HUDEP-2 (cell line): ENCODE results near the gene SLC9A1.
"Not testable (repeated sequence)": the region's sequence is repeated elsewhere in the genome, so short reads cannot be mapped to it uniquely, and the experiment has no call there.

Experiments
- DNase-seq, 76 experiments: peaks; one replicate each; lab custom pipeline; 2025; ENCODE audit not compliant: unreplicated experiment in 76 of 76; lab: John Stamatoyannopoulos, UW

SLC9A1 gene

DNA sequence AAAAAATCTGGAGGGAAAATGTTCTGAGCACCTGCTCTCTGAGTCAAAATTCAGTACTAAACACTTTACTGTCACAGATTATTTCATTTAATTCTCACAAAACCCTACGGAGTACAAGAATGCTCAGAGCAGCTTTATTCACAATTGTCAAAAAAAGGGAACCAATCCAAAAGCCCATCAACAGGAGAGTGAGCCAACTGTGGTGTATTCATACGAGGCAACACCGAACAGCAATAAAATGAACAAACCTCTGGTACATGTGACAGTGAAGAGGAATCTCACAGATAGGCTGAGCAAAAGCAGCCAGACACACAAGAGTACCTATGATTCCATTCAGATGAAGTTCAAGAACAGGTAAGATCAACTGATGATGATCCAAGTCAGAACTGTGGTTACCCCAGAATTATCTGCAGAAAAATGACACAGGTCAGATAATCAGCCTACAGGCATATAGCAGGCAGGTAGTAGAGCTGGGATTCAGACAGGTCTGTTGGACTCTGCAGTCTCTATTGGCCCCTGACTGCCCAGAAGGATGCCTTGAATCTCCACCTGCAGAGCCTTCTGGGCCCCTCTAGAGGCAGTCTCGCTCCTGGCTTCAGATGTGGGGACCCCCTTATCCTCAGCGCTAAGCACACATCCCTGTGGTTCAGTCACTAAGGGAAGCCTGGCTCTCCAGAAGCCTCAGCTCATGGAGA, 19.2 kb downstream of the SLC9A1 start:
- DNase-seq, result no peak

- no peak for DNase-seq
Measured at GRCh38 chr1:27133991-27134390, 20.9 kb downstream of the SLC9A1 start.

DNA sequence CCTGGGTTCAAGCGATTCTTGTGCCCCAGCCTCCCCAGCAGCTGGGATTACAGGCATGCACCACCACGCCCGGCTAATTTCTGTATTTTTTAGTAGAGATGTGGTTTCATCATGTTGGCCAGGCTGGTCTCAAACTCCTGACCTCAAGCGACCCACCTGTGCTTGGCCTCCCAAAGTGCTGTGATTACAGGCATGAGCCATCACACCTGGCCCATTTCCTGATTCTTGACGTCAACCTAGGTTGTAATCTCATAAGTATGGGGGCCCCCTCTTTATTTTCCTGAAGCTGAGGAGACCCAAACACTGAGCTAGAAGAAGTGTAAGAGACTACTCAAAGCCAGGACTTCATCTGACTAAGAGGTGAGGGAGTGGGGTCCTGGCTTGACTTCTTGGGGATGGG, 21.8 kb downstream of the SLC9A1 start:
- no peak for DNase-seq

GRCh38 chr1:27132624-27133023, 22.3 kb downstream of the SLC9A1 start:
- DNase-seq, result no peak

- DNase-seq, result no peak
Measured at GRCh38 chr1:27132147-27132546, 22.8 kb downstream of the SLC9A1 start.

DNA sequence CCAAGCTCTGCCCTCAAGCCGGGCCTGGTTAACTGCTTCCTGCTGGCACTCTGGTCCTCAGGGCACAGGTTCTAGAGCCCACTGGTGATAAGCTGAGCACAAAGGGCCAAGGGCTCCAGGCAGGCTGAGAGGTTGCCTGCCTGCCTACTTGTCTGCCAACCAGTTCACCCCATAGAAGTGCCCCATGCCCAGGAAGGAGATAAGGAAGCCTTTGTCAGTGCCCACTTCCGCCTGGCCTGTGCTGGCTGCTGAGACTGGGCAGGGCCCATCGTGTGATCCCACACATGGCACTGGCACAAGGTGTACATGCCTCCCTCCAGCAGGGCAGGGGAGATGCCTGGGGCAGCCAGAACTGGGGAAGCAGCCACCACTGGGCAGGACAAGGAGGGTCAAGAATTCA, 24.1 kb downstream of the SLC9A1 start:
- DNase-seq, result peak in 39 of 76 experiments; percentile 9 to 64 (median 31)

DNA sequence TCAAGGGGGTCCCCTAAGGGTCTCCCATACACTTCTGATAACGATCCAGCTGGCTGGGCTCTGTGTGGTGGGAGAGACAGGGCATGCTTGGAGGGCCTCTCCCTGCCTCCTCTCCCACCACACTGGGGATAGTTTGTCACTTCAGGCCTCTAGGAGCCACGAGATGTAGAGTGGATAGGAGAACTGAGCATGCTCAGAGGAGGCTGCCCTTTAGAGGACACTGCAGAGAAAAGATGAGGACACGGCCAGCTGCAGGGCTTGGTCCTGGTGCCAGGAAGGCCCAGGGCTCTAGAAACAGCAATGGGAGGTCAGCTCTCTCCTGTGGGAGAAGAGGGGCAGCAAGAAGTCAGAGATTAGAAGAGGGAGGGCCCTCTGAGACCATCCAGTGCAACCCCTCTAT, 25.7 kb downstream of the SLC9A1 start:
- no peak for DNase-seq

DNA sequence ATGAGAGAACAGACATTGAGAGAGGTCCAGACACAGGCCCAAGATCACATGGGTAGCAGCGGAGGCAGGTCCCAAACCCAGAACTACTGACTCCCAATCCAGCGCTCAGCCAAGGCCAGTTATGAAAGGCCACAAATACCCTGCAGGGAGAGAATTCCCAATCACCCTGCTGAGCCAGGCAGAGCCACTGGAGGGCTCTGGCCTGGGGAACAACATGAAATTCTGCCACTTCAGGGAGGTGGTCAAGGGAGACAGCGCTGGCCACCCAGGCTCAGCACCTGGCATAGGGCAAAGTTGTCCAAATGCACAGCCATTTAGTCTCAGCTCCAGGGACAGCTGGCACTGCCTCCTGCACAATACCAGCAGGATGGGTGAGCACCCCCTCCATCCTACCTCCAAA, 27.5 kb downstream of the SLC9A1 start:
- DNase-seq, result no peak

GRCh38 chr1:27126391-27126790, 28.5 kb downstream of the SLC9A1 start:
- no peak for DNase-seq

GRCh38 chr1:27125125-27125524, 29.8 kb downstream of the SLC9A1 start:
- not testable (repeated sequence) for DNase-seq

DNA sequence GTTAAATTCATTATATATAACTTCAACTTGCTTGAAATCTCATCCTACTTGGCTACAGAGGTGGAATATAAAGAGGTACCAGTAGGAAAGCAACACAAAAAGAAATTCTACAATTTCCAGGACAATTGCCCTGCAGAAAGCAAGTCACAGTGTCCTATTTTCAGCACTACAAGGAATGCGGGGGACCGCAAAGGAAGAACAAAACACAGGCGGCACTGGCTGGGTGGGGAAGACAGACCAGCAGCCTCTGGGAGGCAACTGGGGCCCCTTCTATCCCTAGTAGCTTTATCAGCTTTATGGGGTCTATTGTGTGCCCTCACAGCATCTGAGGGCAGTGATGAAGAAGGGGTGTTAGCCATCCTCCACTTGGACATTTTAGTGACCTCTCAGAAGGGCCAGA, 30.5 kb downstream of the SLC9A1 start:
- DNase-seq, result no peak

- DNase-seq, result peak in 54 of 76 experiments; percentile 6 to 67 (median 41)
Measured at GRCh38 chr1:27122652-27123051, 32.3 kb downstream of the SLC9A1 start.

- no peak for DNase-seq
Measured at GRCh38 chr1:27120854-27121253, 34.1 kb downstream of the SLC9A1 start.

- no peak for DNase-seq
Measured at GRCh38 chr1:27118440-27118689, 36.6 kb downstream of the SLC9A1 start.

DNA sequence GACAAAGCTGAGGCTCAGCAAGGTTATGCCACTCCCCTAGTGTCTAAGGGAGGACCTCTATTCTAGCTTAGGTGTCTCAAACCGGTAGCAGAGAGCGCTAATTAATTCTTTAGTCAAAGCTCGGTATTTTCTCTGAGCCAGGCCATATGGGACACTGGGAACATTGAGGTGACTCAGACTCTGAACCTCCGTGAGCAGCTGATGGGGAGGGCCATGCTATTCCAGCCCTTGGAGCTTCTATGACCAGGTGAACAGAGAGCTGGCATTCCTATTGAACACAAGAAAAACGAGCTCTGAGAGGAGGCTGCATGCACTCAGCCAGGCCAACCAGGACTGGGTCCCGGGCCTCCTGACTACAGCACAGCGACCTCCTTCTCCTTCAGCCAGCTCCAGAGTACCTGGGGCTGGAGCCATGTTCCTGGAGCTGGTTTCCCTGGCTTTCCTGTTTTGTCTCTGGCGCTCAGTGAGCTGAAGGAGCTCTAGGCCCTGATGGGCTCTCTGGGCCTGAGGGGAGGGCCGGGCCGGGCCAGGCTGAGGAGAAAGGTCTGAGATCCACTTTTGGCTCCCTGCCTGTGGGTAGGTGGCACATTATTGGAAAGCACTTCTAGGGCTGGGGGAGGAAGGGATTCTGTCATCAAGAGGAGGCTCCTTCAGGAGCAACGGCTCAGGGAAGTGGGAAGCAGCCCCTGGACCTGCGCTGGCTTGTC, 37.0 kb downstream of the SLC9A1 start:
- no peak for DNase-seq

DNA sequence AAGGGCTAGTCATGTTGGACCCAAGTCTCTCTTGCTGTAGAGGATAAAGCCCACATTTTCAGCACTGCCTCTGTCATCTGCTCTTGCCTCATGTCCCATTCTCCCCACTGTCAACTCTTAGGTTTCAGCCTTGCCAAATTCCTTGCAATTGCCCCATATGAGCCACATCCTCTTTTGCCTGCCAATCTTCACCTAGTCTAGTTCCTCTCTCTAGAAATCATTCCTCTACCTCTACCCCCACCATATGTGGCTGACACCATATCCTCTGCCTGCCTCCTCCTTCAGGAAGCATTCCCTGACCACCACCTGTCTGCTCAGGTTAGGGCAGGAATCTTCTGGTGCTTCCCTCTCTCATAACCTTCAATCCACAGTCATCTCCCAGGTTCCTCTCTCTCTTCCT, 38.2 kb downstream of the SLC9A1 start:
- DNase-seq, result no peak

- peak in 24 of 76 experiments; percentile 6 to 40 (median 22) for DNase-seq
Measured at GRCh38 chr1:27116232-27116631, 38.7 kb downstream of the SLC9A1 start.

DNA sequence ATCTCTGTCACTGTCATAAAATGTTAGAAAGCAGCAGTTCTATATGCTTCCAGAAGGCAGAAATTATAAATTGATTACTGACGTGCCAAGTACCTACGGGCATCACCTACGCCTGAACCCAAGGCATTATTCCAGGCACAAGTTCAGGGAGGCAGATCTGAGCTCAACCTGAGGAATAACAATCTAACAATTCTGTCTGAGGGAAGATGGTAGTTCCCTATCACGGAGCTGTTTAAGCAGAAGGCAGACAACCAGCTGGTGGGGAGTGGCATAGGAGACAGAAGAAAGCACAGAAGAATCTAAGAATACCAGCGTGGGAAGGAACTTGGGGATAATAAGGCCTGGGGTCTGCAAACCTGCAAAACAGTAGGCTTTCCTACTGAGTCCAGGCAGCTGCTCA, 40.4 kb downstream of the SLC9A1 start:
- no peak for DNase-seq

GRCh38 chr1:27113861-27114260, 41.1 kb downstream of the SLC9A1 start:
- DNase-seq, result no peak

DNA sequence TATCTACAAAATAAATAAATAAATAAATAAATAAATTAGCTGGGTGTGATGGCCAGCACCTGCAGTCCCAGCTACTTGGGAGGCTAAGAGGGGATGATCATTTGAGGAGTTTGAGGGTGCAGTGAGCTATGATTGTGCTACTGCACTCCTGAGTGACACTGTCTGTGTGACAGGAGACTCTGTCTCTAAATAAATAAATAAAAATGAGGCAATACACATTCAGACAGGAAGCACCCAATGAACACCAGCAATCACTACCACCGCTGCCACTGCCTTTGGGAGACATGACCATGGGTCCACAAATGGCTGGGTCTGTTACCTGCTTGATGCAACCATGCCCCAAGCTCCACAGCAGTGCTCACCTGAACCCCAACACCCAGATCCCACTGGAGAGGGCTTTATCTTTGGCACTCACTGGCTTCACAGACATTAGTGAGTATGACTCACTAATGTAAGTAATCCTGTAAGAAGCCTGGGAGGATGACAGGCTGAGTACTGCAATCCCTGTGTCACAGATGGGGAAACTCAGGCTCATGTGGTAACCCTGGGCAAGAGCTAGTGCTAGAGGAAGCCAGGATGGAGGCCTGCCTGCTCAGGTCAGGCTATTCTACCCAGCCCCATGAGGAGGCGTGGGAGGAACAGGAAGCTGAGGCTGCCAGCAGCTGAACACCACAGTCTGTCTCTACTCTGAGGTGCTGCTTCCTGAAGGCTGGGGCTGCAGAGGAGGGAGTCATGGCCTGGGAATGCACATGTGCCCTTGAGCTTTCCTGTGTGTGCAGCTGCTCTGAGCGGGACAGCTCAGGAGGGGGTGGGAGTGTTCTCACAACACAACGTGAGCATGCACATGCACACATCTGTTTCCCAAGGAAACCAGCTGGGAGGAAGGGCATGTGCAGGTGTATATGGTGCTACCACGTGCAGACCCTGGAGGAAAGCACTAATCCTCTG, 43.0 kb downstream of the SLC9A1 start:
- DNase-seq, result peak in 61 of 76 experiments; percentile 10 to 68 (median 44)

GRCh38 chr1:27109103-27109822, 45.7 kb downstream of the SLC9A1 start:
- DNase-seq, result peak in 64 of 76 experiments; percentile 9 to 74 (median 52)
